Superior temporal gyrus (tissue), 1 donor: ENCODE data around the gene RAX2.
A peak's percentile ranks its signal among the peaks of the same experiment; 100 is the strongest.

Experiments used
- DNase-seq: peaks from one replicate; pipeline ENCODE4 v3.0.0-alpha.2; 2016; ENCODE audit errors: extremely low spot score

Gene RAX2

DNA sequence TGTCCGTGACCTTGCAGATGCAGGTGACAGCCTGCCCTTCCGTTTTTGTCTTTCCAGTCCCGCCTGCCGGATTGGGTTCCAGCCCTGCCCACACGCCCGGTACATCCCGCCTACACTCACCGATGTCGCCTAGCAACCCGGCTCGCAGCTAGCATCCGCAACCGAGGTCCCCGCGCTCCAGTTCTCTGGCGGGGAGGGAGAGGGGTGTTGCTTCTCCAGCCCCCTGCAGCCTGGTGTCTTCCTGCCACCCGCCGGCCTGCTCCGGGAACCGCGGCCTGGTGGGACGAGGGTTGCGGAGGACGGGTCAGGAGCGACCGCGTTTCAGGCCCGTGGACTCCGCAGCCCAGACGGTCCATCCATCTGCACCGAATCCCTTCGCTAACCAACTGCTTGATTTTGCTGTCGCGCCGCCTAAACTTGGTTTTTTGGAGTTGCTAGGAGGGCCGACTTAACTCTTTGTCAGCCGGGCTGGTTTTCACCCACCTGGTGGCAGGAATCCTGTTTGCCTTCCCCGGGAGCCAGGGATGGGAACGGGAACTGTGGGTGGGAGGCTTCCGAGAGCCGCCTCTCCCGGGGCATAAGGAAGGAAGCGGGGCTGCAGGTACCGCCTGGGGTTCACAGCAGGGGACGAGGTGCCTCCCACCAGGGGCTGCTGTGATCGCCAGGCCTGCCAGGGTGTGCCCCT lies 29.5 kb upstream of the RAX2 start:
- DNase-seq, result peak; percentile 29

DNA sequence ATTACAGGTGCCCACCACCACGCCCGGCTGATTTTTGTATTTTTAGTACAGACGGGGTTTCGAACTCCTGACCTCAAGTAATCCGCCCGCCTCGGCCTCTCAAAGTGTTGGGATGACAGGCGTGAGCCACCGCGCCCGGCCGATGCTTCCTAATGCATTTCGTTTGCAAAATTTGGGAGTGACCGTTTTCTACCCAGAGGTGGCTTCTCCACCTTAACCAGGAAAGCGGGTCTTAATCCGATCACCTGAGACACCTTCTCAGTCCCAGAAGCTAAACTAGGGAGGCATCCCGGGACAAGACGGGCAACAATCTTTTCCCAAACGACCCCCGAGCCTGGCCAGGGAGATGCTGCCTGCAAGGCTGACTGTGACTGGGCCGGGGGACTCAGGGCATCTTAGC lies 29.0 kb upstream of the RAX2 start:
- peak; percentile 10 for DNase-seq

DNA sequence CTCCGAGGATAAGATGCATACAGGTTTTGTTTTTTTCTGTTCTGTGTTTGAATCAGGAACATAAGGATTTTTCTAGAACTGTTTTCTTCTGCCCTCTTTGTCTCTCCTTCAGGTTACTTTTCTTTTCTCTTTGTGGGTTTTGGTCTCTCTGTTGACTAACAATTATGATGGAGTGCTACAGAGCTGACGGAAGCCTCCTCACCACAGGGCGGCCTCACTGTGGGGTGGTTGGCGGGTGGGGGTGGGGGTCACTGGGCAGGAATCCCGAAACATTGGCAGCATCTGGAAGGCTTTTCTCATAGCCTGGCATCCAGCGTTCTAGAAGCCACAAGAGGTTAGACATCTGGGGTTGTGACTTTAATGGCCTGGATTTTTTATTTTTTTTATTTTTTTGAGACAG lies 26.1 kb upstream of the RAX2 start:
- no peak for DNase-seq

DNA sequence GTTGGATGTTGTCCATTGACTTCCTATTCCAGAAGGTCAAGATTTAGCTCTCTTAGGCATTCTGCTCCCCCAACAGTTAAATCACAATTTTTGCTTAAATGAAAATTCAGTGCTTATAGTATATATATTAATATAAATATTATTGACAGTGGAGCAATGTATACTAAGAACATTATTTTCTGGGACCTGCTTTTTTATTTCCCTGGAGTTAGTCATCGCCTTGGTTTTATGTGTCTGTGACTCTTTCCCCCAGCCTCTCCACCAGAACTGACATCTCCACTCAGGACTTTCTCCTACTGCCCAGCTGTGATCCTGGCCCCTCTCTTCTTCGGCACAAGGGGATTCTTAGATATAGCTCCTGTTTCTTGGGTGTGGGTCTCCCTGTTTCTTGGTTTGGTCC lies 24.3 kb upstream of the RAX2 start:
- no peak for DNase-seq

DNA sequence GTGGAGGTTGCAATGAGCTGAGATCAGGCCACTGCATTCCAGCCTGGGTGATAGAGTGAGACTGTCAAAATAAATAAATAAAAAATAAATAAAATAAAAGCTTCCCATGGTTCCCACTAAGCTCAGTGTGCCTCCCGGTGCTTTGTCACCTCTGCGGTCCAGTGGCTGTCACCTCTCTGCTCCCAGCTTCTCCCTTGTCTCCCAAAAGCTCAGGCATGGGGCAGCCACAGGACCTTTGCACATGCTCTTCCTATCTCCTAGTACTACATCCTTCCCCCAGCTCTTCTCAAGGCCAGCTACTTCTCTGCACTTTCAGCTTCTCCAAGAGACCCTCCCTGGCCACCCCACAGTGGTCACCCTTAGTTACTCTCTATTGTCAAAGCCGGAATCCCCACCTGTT lies 21.8 kb upstream of the RAX2 start:
- no peak for DNase-seq

DNA sequence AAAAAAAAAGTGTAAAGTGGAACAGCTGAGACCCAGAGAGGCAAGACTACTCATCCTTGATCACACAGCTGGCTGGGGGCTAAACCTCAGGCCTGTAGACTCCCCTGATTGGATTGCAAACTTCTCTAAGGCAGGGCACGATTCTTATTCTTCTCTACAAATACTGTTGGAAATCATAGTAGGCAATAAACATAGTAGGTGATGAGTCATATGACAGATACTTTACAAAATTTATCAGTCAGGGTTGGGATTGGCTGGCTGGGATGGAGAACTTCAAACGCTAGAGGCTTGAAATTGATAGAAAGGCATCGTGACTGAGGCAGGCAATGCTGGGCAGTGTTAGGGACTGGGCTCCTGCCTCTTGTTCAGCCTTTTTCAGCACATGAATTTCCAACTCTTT lies 20.1 kb upstream of the RAX2 start:
- no peak for DNase-seq

DNA sequence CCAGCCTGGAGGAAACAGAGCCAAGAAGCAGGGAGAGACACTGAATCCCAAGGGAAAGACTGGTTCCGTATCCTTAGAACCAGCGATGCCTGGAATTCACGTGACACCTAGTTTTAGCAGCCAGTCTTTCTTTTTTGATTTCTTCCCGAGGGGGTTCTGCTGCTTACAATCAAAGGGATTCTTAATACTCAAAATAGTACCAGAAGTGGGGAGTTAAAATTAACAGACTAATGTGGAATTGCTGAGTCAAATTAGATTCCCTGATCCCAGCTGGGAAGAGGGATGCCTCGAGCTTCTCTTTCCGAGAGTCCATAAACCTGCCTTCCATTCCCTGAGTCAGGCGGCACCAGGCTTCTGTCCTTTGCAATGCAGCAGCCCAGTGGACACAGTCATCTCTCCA lies 18.9 kb upstream of the RAX2 start:
- no peak for DNase-seq

DNA sequence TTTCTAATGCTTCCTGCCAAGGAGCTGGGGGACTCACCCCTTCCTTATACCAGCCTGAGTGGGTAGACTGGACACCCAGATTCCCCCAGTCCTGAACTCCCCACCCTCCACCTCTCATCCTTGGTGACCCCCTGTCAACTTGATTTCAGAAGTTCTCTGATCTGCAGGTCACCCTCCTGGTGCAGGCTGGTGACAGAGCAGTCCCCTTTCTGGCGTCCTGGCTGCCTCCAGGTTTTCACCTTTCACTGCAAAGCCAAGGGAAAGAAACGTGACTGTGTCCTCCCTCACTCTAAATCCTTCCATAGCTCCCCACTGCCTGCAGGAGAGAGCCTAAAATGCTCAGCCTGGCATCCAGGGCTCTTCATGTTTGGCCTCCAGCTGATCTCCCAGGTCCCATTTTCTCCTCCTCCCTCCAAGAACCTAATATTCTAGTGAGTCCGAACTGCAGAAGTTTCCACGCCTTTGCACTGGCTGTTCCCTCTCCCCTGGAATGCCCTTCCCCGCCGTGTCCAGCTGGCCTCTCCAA lies 18.2 kb upstream of the RAX2 start:
- DNase-seq, result no peak

DNA sequence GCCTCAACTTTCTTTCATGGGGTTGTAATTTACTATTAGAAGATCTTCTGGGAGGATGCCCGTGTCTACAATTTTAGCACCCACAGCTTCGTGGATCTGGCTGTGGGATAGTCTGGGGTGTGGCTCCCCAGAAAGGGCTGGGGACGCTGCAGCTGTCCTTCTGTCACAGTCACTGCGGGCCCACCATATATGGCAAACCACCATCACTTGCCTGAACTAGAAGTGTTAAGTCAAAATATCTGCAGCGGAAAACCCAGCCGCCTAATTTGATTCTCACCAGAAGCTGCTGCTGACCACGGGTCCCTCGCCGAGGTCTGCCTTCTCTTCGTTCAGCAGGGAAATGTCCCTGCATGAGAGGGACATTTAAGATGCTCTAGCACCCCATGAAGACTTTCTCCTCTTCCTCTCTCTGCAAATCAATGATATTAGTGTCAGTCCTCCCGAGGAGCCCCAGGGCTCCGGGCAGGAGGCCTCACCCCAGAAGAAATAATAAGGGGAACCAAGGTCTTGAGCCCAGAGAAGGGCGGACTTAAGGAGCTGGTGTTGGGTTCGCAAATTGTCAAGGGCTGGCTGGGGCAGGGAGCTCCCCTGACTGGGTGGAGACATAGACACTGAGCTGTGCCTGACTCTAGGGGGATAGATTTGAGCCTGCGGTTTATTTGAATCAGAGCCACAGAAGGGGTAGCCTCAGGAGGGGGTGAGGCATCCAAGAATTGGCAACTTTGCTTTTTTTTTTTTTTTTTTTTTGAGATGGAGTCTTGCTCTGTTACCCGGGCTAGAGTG lies 17.2 kb upstream of the RAX2 start:
- no peak for DNase-seq

DNA sequence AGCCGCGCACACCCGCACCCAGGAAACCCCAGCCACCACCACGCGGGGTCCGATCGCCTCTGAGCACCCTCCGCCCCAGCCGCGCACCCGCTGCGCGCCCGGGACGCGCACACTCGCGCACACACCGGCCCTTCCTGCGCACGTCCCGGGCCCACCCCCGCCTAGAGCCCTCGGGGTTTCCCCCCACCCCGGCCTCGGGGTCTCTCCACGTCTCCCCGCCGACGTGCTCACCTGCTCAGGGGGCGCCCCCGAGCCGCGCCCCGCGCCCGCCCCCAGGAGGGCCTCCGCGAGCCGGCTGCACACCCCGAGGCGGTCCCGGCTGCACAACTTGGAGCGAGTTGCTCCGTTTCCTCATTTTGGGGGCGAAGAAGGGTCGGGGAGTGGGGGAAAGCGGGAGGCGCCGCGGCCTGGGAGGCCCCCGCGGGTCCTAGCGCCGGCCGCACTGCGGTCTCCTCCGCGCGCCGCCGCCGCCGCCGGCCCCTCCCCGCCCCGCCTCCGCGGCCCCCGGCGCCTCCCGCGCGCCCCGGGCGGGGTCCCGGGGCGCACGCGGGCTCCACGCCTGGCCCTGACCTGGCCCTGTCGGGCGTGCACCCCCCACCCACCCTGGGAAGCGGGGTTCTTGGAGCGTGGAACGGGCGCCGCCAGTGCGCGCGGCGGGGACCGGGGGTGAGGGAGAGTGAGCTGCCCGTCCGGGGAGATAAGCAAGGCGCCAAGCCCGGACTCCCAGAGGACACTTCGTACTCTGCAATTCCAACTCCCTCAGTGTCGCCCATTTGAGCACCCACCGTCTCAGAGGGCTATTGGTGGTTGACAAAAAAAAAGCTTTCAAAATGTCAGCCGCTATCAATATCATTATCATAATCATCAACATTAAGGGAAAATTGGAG lies 14.2 kb upstream of the RAX2 start, which contains the start of gene MATK:
MATK (minus strand) TSS at position 444 of the 887 bp plus-strand sequence. CDS start 1,246 bp downstream, outside the sequence.
- DNase-seq, result no peak

DNA sequence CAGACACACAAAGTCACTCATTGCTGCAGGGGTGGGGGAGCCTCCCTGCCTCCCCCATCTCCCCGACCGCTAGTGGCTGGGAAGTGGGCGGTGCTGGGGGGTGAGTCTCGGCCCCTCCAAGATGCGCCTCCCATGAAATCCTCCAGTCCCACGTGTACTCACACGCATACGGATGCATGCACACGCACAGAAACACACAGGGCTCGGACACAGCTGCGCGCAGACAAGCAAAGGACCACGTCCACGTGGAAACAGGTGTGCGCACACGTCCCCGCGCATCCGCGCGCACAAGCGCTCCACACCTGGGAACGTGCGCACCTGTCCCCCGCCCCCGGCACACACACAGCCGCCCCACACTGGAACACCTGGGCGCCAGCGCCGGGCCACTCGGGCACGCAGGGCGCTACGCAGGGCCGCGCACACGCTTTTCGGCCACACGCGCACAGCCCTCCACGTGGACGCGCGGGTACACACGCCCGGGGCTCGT lies 13.5 kb upstream of the RAX2 start:
- DNase-seq, result peak; percentile 10

DNA sequence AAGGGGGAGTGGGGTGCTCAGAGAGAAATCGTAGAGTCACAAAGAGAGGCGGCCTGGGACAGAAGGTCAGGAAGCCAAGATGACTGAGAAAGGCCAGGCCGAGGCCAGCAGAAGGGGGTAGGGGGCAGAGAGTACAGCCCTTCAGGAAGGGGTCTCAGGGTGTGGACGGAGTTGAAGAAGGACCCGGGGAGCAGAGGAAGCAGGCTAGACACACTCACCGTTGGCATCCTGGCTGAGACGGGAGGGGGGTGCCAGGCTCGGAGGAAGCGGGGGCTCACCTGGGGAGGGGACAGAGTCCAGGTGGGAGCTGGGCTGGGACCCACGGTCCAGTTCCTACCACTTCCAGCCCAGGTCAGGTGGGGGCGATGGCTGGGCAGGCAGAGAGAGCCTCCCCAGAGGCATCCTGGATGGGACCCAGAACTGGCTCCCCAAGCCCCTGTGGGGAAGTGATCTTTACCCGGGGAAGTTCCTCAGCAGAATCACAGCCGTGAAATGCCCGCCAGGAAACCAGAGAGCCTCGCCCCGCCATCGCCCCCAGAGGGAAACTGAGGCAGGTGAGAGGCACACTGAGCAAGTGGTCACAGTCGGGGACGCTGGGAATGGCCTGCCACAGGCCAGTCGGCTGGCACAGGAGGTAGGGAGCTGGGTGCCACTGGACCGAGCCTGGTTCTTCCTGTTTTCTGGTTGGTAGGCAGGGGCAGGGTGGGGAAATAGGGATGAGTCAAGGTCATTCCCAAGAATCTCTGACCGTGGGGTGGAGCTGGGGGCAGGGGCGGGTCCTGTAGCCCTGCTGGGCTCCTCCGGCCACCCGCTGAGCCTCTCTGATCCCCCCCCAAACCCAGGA lies 12.8 kb upstream of the RAX2 start:
- DNase-seq, result no peak

DNA sequence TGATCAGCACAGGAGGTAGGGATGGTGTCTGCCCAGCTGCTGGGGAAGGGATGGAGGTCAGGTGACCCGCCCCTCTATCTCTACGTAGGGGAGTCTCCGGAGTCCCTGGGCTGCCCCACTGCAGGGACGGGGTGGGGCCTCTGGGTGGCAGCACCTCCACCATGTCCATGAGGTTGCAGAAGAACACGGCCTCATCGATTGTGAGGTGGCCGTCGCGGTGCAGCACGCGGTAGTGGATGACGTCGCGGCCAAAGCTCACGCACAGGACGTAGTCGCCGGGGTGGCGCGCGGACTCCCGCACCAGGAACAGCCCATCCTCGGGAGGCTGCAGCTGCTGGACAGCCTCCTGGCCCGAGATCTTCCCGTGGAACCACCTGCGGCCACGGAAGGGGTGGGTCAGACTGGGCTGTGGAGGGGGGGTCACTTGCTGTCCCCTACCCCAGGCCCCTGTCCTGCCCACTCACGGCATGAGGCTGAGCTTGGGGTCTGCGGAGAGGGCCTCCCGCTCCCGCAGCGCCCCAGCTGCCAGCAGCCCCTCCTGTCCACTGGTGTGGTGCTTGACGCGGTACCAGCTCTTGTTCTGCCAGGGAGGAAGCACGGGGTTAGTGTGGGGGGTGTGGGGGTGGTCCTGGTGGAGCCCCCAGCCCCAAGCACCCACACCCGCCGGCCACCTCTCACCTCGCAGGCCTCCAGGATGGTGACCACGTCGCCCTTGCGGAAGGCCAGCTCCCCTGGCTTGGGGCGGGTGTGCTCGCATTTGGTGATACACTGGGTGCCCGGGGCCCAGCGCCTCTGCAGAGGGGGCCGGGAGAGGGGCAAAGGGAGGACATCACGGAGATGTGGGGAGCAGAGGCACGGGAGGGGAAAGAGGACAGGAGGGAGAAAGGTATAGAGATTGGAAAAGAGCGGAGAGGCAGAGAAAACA lies 11.9 kb upstream of the RAX2 start:
- no peak for DNase-seq

DNA sequence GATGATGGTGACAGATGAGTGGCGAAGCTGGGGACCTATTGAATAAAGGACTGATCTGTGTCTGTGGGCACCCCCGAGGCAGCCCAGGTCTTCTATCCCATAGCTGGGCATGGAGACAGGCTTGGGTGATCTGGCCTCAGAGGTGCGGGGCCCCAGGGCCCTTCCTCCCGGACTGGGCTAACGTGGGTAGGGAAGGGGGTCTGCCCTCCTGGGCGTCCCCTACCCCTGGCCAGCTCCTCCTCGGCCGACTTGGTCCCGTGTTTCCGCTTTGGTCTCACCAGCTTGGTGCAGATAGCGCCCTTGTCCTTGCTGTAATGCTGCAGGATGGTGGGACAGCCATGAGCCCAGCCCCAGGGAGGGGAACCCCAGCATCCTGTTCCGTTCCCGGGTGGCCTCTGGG lies 10.9 kb upstream of the RAX2 start:
- no peak for DNase-seq

DNA sequence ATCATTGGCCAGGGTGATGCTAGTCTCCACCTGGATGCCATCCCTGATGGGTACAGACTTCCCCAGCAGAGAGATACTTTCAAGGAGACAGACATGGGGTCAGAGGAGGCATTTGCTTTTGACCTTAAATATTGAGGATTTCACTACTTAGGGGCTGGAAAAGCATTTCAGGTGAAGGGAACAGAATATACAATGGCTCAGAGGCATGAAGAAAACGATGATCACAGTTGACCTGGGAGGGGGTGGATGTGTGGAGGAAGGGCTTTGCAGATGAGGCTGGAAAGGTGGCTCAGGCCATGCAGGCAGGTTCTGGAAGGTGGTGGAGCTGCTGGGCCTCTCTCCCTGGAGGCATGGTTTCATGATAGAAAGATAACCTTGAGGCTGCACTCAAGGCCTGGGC lies 10.3 kb upstream of the RAX2 start:
- DNase-seq, result no peak

DNA sequence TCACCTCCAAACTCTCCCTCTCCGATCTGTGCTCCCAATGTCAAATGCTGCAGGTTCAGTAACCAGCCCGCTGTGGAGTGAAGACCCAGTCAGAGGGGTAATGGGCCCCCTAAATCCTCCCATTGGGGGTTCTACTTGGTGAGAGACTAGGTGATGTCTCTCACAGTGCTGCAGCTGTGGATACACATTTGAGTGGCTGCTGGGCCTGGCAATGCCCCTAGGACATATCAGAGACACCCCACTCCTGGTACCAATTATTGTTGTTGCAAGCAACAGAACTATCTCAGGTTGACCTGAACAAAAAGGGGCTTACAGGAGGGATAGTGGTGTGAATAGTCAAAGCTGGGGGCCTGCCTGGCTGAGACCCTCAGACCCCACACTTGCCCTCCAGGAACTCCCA lies 9.6 kb upstream of the RAX2 start:
- DNase-seq, result no peak

DNA sequence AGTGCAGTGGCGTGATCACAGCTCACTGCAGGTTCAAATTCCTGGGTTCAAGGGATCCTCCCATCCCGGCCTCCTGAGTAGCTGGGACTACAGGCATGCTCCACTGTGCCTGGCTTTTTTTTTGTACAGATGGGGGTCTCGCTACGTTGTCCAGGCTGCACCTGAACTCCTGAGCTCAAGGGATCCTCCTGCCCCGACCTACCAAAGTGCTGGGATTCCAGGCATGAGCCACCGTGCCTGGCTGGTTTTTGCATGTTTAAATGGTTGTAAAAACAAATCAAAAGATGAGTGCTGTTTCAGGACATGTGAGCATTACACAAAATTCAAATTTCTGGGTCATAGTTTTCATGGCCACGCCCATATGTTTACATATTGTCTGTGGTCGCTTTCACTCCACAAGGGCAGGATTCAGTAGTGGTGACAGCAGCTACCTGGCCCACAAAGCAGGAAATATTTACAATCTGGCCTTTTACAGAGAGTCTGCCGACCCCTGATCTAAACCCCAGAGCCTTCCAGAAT lies 8.8 kb upstream of the RAX2 start:
- no peak for DNase-seq

DNA sequence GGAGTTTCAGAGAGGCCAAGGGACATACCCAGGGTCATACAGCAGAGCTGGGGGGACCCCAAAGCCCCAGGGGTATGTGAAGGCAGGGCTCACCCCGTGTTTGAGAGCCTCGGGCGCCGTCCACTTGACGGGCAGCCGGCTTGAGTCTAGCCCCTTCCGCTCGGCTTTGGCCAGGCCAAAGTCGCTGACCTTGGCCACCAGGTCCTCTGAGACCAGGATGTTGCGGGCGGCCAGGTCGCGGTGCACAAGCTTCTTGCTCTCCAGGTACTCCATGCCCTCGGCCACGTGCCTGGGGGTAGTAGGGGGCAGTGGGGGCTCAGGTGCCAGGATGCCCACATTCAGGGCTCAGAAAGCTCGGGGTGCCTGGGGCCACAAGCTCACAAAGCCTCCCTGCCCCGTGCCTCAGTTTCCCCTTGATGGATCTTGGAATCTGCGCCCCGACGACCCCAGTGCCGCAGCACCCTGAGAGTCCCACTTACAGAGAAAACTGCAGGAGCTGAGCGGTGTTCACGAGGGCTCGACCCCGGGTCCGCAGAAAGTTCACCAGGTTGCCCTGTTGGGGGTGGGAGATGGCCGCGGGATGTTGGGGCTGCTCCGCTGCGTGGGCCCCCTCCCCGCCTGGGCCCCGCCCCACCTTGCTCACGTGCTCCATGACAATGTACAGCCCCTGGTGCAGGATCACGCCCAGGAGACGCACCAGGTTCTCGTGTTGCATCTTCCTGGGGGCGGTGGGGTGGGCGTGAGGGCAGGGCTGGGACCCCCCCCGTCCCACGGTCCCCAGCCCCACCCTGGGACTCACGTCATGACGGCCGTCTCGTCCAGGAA lies 7.1 kb upstream of the RAX2 start:
- DNase-seq, result no peak
